Stomach (tissue), 4 donors: ENCODE data around the gene CST9.

Experiments used
- EP300 ChIP-seq: sonication (generic); formaldehyde crosslinking; IDR thresholded peaks from one replicate; pipeline ENCODE4 v1.6.1; 2017; ENCODE audit warnings: antibody characterized with exemption
- POLR2A ChIP-seq, 4 donors: fragments of 450-650 bp; IDR thresholded peaks; one replicate each; pipeline ENCODE4 v1.6.1; 2016; ENCODE audit warnings: antibody characterized with exemption in 4 of 4, control low read depth in 2 of 4, mild to moderate bottlenecking in 1 of 4, moderate library complexity in 1 of 4
- POLR2AphosphoS5 ChIP-seq, 3 donors: sonication (generic); formaldehyde crosslinking; IDR thresholded peaks; one replicate each; pipeline ENCODE4 v1.6.1; 2016; ENCODE audit warnings: antibody characterized with exemption in 3 of 3
- TF ChIP-seq, protein P1 (sequence below), 7 experiments: fragments of 450-650 bp in 4 of 7; fragments of 200-600 bp in 3 of 7; sonication (generic) in 3 of 7; IDR thresholded peaks; one replicate each; pipeline ENCODE4 v1.5.1; 2016 to 2019; ENCODE audit warnings: antibody characterized with exemption in 7 of 7, control low read depth in 2 of 7, mild to moderate bottlenecking in 1 of 7

- TF ChIP-seq, protein P1, sequence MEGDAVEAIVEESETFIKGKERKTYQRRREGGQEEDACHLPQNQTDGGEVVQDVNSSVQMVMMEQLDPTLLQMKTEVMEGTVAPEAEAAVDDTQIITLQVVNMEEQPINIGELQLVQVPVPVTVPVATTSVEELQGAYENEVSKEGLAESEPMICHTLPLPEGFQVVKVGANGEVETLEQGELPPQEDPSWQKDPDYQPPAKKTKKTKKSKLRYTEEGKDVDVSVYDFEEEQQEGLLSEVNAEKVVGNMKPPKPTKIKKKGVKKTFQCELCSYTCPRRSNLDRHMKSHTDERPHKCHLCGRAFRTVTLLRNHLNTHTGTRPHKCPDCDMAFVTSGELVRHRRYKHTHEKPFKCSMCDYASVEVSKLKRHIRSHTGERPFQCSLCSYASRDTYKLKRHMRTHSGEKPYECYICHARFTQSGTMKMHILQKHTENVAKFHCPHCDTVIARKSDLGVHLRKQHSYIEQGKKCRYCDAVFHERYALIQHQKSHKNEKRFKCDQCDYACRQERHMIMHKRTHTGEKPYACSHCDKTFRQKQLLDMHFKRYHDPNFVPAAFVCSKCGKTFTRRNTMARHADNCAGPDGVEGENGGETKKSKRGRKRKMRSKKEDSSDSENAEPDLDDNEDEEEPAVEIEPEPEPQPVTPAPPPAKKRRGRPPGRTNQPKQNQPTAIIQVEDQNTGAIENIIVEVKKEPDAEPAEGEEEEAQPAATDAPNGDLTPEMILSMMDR (IDR thresholded peaks at IDR 0.05) = no peak
- TF ChIP-seq EP300 = no peak
- TF ChIP-seq POLR2AphosphoS5 (IDR thresholded peaks at IDR 0.05) = no peak
- no peak for TF ChIP-seq POLR2A (IDR thresholded peaks at IDR 0.05)
Observed at GRCh38 chr20:23649830-23650417, 44.2 kb upstream of the CST9 start.
